Epithelial cell of esophagus (primary cell): ENCODE measurements around the gene SMOC1.

ENCODE experiments used
- DNase-seq: peaks from one replicate; pipeline ENCODE4 v3.0.0; 2010; ENCODE audit warnings: low read depth
- H3K4me3 ChIP-seq: 2 replicates; pipeline ENCODE4 v1.5.1; 2011; ENCODE audit warnings: mild to moderate bottlenecking, low read length, control low read depth
- TF ChIP-seq, protein P1 (sequence below): IDR thresholded peaks from 2 replicates; pipeline ENCODE4 v1.5.1; 2011; ENCODE audit warnings: low read depth, mild to moderate bottlenecking, low read length, control low read depth, inconsistent platforms; ENCODE audit not compliant: insufficient read depth; ENCODE audit errors: missing control alignments

The SMOC1 gene

DNA sequence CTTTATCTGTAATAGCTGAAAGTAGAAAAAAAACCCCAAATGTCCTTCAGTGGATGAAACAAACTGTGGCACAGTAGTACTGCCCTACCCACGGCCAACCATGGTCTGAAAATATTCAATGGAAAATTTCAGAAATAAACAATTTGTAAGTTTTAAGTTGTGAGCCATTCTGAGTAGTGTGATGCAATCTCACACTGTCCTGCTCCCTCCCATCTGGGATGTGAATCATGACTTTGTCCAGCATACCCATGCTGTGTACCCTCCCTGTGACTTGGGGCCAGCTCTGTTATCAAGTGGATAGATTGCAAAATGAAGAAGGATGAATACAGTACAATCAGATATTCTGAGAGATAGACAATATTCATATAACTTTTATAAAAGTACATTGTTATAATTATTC is 106.2 kb downstream of the SMOC1 start:
- H3K4me3 ChIP-seq, result no peak overlapping the region
- peak; percentile 82 for DNase-seq

DNA sequence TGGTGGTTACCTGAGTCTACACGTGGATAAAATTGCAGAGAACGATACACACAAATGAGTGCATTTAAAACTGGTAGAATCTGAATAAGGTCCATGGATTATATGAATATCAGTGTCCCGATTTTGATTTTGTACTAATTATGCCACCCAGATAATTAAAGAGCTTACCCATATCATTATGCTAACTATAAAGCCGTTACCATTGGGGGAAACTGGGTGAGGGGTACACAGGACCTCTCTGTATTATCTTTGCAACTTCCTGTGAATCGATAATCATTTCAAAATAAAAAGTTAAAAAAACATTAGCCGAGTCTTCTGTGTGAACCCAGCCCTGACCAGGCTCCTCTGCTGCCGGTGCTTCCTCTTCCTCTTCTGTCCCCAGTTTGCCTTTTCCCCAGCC is 107.1 kb downstream of the SMOC1 start:
- no peak for DNase-seq
- TF ChIP-seq, protein P1, sequence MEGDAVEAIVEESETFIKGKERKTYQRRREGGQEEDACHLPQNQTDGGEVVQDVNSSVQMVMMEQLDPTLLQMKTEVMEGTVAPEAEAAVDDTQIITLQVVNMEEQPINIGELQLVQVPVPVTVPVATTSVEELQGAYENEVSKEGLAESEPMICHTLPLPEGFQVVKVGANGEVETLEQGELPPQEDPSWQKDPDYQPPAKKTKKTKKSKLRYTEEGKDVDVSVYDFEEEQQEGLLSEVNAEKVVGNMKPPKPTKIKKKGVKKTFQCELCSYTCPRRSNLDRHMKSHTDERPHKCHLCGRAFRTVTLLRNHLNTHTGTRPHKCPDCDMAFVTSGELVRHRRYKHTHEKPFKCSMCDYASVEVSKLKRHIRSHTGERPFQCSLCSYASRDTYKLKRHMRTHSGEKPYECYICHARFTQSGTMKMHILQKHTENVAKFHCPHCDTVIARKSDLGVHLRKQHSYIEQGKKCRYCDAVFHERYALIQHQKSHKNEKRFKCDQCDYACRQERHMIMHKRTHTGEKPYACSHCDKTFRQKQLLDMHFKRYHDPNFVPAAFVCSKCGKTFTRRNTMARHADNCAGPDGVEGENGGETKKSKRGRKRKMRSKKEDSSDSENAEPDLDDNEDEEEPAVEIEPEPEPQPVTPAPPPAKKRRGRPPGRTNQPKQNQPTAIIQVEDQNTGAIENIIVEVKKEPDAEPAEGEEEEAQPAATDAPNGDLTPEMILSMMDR, result no peak
- H3K4me3 ChIP-seq, result no peak overlapping the region

More for the DNA sequence above, 106.2 kb downstream of the SMOC1 start:
- TF ChIP-seq, protein P1, result no peak

DNA sequence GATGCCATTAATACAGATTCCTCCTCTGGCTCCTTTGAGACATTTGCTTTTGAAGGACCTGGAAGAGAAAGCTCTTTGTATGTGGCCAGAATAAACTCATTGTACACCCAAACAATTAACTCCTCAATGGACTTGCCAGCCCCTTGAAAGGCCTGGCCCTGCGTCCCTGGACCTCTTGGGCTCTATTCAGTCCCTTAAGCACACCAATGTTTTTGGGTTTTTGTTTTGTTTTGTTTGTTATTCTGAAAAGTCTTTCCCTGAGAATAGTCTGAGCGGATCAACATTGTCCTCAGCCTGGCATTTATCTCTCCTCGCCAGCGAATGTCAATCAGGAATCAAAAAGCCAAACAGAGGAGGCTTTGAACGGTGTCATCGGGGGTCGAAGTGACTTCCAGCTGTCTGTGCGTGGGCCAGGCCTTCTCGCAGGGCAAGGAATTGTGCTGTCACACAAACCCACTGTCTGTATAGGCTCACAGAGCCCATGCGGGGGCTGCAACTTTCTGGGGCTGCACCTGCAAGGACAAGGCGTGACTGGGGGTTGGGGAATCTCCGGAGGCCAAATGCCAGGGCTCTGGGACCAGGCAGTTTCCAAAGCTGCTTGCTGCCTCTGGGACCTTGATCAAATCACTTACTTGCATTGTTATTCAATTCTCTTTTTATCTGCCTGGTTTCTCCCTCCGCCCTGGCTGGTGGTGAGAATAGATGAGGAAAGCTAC is 108.3 kb downstream of the SMOC1 start:
- TF ChIP-seq, protein P1, result no peak
- H3K4me3 ChIP-seq, result no peak overlapping the region
- DNase-seq, result no peak

DNA sequence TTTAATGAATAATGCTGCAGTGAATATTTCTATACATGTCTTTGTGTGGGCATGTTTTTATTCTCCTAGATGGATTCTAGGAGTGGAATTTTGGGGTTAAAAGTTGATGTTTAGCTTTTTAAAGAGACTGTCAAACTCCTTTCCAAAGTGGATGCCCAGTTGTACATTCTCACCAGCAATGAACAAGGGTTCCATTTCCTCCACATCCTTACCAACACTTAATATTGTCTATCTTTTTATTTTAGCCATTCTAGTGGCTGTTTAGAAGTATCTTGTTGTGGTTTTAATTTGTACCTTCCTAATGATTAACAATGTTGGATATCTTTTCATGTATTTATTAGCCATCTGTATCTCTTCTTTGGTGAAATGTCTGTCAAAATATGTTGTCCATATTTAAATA is 109.8 kb downstream of the SMOC1 start:
- TF ChIP-seq, protein P1, result no peak
- no peak overlapping the region for H3K4me3 ChIP-seq
- DNase-seq, result no peak

DNA sequence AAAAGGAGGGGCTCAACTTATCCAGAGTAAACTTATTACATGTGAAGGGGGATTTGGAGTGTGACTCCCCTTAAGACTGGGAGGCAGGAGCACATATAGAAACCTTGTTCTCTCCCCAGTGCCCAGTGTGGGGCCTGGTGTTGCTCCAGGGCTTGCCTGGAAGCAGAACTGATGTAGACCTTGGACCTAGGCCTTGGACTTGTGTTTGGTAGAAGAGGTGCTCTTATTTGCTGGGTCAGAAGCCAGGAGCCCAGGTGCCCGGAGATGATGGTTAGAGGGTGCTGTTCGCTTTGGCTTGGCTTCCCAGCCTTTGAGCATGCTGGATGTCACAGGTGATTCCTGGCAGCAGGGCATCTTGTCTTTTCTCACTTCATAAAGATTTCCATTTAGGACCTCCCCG is 110.4 kb downstream of the SMOC1 start:
- TF ChIP-seq, protein P1, result no peak
- no peak for DNase-seq
- no peak overlapping the region for H3K4me3 ChIP-seq

DNA sequence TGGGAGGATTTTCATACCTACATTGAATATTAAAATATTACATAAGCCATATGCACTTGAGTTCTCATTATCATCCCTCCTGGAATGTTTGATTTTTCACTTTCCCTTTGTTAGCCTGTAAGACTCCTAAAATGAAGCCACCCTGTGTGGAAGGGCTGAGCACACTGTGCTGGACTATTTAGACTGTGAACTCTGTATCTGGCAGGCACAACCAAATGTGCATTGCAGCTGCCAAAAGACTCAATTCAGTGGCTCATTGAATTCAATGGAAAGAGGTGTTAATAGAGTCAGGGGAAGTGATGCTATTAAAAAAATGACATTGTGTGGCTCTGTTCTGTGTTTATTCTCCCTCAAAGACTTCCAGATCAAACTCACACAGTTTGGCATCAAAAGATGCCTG is 111.1 kb downstream of the SMOC1 start:
- TF ChIP-seq, protein P1, result no peak
- H3K4me3 ChIP-seq, result no peak overlapping the region
- no peak for DNase-seq

DNA sequence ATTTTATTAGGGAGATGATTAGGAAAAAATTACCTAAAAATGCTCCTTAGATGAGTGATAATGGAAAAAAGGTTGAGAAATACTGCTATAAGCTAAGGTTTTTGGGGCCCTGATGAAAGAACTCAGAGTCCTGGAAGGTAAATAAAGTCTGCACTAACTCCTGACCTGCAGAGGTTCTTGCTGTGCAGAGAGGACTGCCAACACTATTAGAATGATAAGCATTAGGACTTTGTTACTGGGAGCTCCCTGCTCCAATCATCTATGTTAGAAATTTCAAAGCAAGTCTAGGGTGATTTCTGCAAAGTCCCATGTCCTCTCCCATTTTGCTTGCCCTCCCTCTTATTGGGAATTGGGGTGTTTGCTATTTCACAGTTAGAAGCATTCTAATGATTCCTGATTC is 112.2 kb downstream of the SMOC1 start:
- no peak overlapping the region for H3K4me3 ChIP-seq
- DNase-seq, result no peak
- TF ChIP-seq, protein P1, result no peak
